Peyer's patch (tissue), 4 donors: ENCODE measurements around the gene TECTB. TPM values are rescaled to one million over a fixed set of nuclear protein-coding genes. Genes with fewer than 3 reads are reported as not detected.

ENCODE experiments used
- DNase-seq, 3 donors: peaks; one replicate each; pipeline ENCODE4 v3.0.0-alpha.2; 2017 to 2019
- H3K27ac ChIP-seq, 4 donors: fragments of 200-600 bp; sonication (generic); one replicate each; pipeline ENCODE4 v1.5.1; 2016 to 2019
- H3K27me3 ChIP-seq, 2 donors: fragments of 200-600 bp; sonication (generic); one replicate each; pipeline ENCODE4 v1.5.1; 2019
- H3K36me3 ChIP-seq, 3 donors: fragments of 200-600 bp; sonication (generic); one replicate each; pipeline ENCODE4 v1.5.1; 2016 to 2019
- H3K4me1 ChIP-seq, 4 donors: fragments of 200-600 bp; sonication (generic); one replicate each; pipeline ENCODE4 v1.5.1; 2016 to 2019
- H3K4me3 ChIP-seq, 4 donors: fragments of 200-600 bp; sonication (generic); 1 replicate in 3 of 4; 2 replicates in 1 of 4; pipeline ENCODE4 v1.5.1; 2016 to 2019; ENCODE audit warnings: mild to moderate bottlenecking in 1 of 4
- H3K9me3 ChIP-seq, 4 donors: fragments of 200-600 bp; sonication (generic); one replicate each; pipeline ENCODE4 v1.5.1; 2016 to 2019; ENCODE audit warnings: mild to moderate bottlenecking in 1 of 4
- POLR2A ChIP-seq, 2 donors: fragments of 450-650 bp; IDR thresholded peaks; one replicate each; pipeline ENCODE4 v1.5.1; 2017; ENCODE audit warnings: antibody characterized with exemption in 2 of 2, mild to moderate bottlenecking in 2 of 2, moderate library complexity in 2 of 2
- total RNA-seq, 4 donors: library from RNA; depleted of rRNA; stranded (reverse); fragments of >200 nt; gene quantifications; one replicate each; pipeline ENCODE4 v1.1.0, GENCODE V29; 2016
- TF ChIP-seq, protein P1 (sequence below), 6 experiments: fragments of 450-650 bp in 4 of 6; fragments of 200-600 bp in 2 of 6; sonication (generic) in 1 of 6; IDR thresholded peaks; one replicate each; pipeline ENCODE4 v1.5.1; 2017 to 2019; ENCODE audit warnings: antibody characterized with exemption in 6 of 6, mild to moderate bottlenecking in 3 of 6, moderate library complexity in 1 of 6

Gene TECTB
- total RNA-seq, 4 donors from 2014 or later, result not detected

DNA sequence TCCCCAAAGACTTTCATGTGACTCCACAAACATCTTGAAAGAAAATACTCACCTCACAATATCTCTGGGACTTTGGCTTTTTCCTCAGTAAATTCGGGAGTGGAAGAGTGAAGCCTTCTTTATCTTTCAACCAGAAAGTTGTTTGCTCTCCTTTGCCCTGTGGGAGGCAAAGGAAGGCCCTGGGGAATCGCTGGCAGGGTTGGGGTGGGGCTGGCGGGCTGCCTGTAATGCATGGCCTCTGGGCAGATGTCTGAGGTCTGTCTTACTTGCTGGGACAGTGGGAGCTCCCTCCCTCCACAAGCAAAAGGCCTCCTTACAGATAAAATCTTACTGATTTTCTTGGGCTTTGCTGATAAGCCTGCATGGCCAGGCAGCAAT is 24.9 kb downstream of the TECTB start:
- Histone ChIP-seq H3K9me3 (no peaks in the 10 kb centered on the region), H3K4me3 (no peak overlapping the region), H3K27me3 (no peaks in the 10 kb centered on the region), H3K4me1 (no peaks in the 10 kb centered on the region), H3K27ac (no peak overlapping the region), H3K36me3 (no peaks in the 10 kb centered on the region)
- TF ChIP-seq, protein P1, sequence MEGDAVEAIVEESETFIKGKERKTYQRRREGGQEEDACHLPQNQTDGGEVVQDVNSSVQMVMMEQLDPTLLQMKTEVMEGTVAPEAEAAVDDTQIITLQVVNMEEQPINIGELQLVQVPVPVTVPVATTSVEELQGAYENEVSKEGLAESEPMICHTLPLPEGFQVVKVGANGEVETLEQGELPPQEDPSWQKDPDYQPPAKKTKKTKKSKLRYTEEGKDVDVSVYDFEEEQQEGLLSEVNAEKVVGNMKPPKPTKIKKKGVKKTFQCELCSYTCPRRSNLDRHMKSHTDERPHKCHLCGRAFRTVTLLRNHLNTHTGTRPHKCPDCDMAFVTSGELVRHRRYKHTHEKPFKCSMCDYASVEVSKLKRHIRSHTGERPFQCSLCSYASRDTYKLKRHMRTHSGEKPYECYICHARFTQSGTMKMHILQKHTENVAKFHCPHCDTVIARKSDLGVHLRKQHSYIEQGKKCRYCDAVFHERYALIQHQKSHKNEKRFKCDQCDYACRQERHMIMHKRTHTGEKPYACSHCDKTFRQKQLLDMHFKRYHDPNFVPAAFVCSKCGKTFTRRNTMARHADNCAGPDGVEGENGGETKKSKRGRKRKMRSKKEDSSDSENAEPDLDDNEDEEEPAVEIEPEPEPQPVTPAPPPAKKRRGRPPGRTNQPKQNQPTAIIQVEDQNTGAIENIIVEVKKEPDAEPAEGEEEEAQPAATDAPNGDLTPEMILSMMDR (IDR thresholded peaks at IDR 0.05), result no peak
- TF ChIP-seq POLR2A (IDR thresholded peaks at IDR 0.05), result no peak
- no peak for DNase-seq

DNA sequence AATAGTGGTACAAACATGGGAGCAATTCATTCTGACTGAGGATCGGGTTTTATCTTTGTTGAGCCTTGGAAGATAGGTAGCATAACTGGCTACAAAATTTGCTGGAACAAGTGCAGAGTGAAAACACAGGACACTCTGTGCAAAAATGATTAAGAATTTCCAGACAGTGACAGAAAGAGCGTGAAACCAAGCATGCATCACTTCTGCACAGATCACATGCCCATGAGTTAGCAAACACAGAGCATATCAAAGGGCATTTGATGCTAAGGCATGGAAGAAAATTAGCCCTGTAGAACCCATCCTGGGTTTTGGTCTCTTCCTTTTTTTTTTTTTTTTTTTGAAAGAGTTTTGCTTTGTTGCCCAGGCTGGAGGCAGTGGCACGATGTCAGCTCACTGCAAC is 28.3 kb downstream of the TECTB start:
- H3K4me1 ChIP-seq, result no peaks in the 10 kb centered on the region
- H3K36me3 ChIP-seq, result no peaks in the 10 kb centered on the region
- DNase-seq, result no peak
- H3K27ac ChIP-seq, result no peak overlapping the region
- H3K27me3 ChIP-seq, result no peaks in the 10 kb centered on the region
- no peak overlapping the region for H3K4me3 ChIP-seq
- TF ChIP-seq, protein P1 (IDR thresholded peaks at IDR 0.05), result no peak
- no peak for TF ChIP-seq POLR2A (IDR thresholded peaks at IDR 0.05)
- H3K9me3 ChIP-seq, result no peaks in the 10 kb centered on the region

DNA sequence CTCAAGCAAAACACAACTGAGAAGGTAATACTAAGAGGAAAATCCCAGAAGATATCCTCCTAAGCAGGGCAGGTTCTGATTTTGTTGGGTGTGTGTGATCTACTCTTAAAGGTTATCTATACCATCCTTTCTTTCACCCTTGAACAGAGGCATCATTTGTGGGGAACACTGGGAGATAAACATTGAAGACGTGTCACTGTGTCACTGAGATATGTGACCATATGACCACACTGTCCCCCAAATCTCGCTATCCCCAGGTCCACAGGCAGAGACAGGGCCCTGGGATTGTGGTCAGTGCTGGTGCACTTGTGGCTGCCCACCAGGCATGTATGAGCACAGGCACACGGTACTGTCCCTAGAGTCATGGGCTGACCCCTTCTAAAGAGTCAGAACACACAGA is 30.0 kb downstream of the TECTB start:
- Histone ChIP-seq H3K27me3 (no peaks in the 10 kb centered on the region), H3K36me3 (no peaks in the 10 kb centered on the region), H3K9me3 (no peaks in the 10 kb centered on the region), H3K4me3 (no peak overlapping the region), H3K4me1 (no peaks in the 10 kb centered on the region), H3K27ac (no peak overlapping the region)
- DNase-seq, result no peak
- no peak for TF ChIP-seq POLR2A (IDR thresholded peaks at IDR 0.05)
- TF ChIP-seq, protein P1 (IDR thresholded peaks at IDR 0.05), result no peak

DNA sequence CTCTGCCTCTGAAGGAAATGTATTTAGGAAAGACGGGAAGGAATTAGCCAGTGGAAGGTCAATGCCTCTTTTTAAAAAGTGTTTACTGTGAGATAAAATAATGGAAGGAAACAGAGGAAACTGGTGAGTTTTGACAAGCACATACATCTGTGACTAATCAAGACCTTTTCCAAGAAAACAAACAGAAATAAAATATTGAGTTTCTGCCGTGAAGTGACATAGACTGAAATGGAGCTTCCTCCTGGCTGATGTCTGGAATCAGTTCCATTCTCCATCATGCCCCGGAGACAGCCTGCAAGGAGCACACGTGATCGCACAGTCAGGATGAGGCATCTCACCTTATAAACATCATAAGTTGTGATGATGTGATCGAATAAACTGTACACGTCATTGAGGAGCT is 30.7 kb downstream of the TECTB start:
- H3K9me3 ChIP-seq, result no peaks in the 10 kb centered on the region
- no peak overlapping the region for H3K4me3 ChIP-seq
- no peaks in the 10 kb centered on the region for H3K27me3 ChIP-seq
- H3K27ac ChIP-seq, result no peak overlapping the region
- no peaks in the 10 kb centered on the region for H3K4me1 ChIP-seq
- DNase-seq, result no peak
- TF ChIP-seq POLR2A (IDR thresholded peaks at IDR 0.05), result no peak
- TF ChIP-seq, protein P1 (IDR thresholded peaks at IDR 0.05), result no peak
- no peaks in the 10 kb centered on the region for H3K36me3 ChIP-seq

DNA sequence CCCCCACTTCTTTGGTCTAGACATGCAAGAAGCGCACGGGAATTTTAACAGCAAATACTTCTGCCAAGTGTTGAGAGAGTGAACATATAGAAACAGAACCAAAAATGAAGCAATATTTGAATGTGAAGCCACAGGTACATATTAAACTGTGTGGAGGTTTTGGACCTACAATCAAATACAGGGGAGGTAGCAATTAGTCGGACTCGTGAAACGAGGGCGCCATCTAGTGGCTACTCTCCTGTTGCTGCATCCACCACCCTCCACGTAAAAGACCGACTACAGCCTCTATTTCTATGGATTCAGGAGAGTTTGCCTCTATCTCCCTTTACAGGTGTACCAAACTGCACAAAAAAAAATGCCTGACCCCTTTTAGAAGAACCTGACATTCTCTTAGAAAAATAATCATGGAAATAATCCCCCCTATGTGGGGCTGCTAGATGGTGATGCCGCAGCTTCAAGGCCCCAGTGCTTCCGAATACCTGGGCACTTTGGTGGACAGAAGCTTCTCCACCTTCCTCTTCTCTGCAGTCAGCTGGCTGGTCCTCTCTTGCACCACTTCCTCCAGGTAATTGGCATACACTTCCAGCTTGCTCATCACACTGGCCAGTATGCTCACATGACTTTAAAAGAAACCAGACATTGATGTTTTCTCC is 31.7 kb downstream of the TECTB start:
- TF ChIP-seq POLR2A (IDR thresholded peaks at IDR 0.05), result no peak
- TF ChIP-seq, protein P1 (IDR thresholded peaks at IDR 0.05), result peak; percentile 46 to 88 (median 84)
- Histone ChIP-seq H3K9me3 (no peaks in the 10 kb centered on the region), H3K4me3 (no peak overlapping the region), H3K36me3 (no peaks in the 10 kb centered on the region), H3K27ac (no peak overlapping the region), H3K27me3 (no peaks in the 10 kb centered on the region), H3K4me1 (no peaks in the 10 kb centered on the region)
- DNase-seq, result peak; percentile 78 to 92 (median 79)

DNA sequence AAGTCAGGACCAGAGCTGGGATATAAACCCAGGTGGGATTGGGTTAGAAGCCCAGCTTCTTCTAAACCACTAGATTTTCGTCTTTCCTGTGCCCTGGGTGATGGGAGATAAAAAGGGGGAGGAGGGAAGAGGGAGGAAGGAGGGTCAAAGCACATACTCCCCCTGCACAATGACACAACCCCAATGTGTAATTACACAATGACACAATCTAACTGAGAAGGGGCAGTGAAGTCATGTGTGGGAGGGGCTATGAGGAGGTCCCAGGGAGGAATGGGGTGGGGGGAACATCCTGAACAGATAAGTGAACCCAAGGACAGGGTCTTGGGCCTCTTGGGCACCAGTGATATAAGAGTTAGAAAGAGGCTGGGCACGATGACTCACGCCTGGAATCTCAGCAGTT is 44.5 kb downstream of the TECTB start:
- Histone ChIP-seq H3K9me3 (no peaks in the 10 kb centered on the region), H3K4me3 (no peak overlapping the region), H3K4me1 (peaks cover 0 to 13% (median 0%) of the 10 kb centered on the region in 4 donors), H3K36me3 (no peaks in the 10 kb centered on the region), H3K27ac (no peak overlapping the region), H3K27me3 (no peaks in the 10 kb centered on the region)
- TF ChIP-seq, protein P1 (IDR thresholded peaks at IDR 0.05), result no peak
- TF ChIP-seq POLR2A (IDR thresholded peaks at IDR 0.05), result no peak
- DNase-seq, result no peak
